Hepatic stellate cell (primary cell): ENCODE data around the gene PLA2G4C.

Source experiments
- DNase-seq: peaks from one replicate; pipeline ENCODE4 v3.0.0; 2011; ENCODE audit warnings: low spot score

The PLA2G4C gene

GRCh38 chr19:48053076-48053475 is 57.5 kb downstream of the PLA2G4C start:
- no peak for DNase-seq

- no peak for DNase-seq
These were observed 59.1 kb downstream of the PLA2G4C start for GRCh38 chr19:48051335-48052033.

- DNase-seq: no peak
These were observed 66.1 kb downstream of the PLA2G4C start for GRCh38 chr19:48044561-48044960.

GRCh38 chr19:48043675-48044258 is 66.8 kb downstream of the PLA2G4C start, which contains the start of gene CABP5:
Gene CABP5, minus strand, starts transcription at chr19:48044079. Its CDS starts 157 bp downstream, at chr19:48043922.
- DNase-seq: no peak

- no peak for DNase-seq
These were observed 68.6 kb downstream of the PLA2G4C start for GRCh38 chr19:48041877-48042580.

GRCh38 chr19:48036765-48037164 is 73.9 kb downstream of the PLA2G4C start:
- DNase-seq: no peak

GRCh38 chr19:48033604-48034003 is 77.0 kb downstream of the PLA2G4C start:
- no peak for DNase-seq

GRCh38 chr19:48030073-48030472 is 80.5 kb downstream of the PLA2G4C start:
- DNase-seq: no peak

- no peak for DNase-seq
These were observed 81.2 kb downstream of the PLA2G4C start for GRCh38 chr19:48029431-48029830.

- no peak for DNase-seq
These were observed 85.1 kb downstream of the PLA2G4C start for GRCh38 chr19:48025480-48025879.

- DNase-seq: no peak
These were observed 87.1 kb downstream of the PLA2G4C start for GRCh38 chr19:48023518-48023917.

- no peak for DNase-seq
These were observed 87.6 kb downstream of the PLA2G4C start for GRCh38 chr19:48023011-48023410.

GRCh38 chr19:48020686-48021085 is 89.9 kb downstream of the PLA2G4C start:
- DNase-seq: no peak

GRCh38 chr19:48010932-48011758 is 99.5 kb downstream of the PLA2G4C start:
- DNase-seq: no peak

GRCh38 chr19:48006762-48007161 is 103.9 kb downstream of the PLA2G4C start:
- no peak for DNase-seq

GRCh38 chr19:48004236-48004635 is 106.4 kb downstream of the PLA2G4C start:
- no peak for DNase-seq

- no peak for DNase-seq
These were observed 109.8 kb downstream of the PLA2G4C start for GRCh38 chr19:48000846-48001245.

- no peak for DNase-seq
These were observed 111.8 kb downstream of the PLA2G4C start for GRCh38 chr19:47998800-47999199.
